ENCODE data around the gene CLDN18.

CLDN18 gene

GRCh38 chr3:138032567-138032966 lies 22.6 kb downstream of the CLDN18 start:
- TF ChIP-seq CTCF (conservative IDR thresholded peaks at IDR 0.05; ENCODE audit: control insufficient read depth, insufficient read depth, low read depth, low read length), result no peak
- H3K4me3 ChIP-seq (ENCODE audit: control insufficient read depth, low read depth, low read length), result no peak overlapping the region
- no peak for DNase-seq (ENCODE audit: low read depth)

GRCh38 chr3:138033202-138033691 lies 23.3 kb downstream of the CLDN18 start:
- no peak overlapping the region for H3K4me3 ChIP-seq (ENCODE audit: control insufficient read depth, low read depth, low read length)
- no peak for TF ChIP-seq CTCF (conservative IDR thresholded peaks at IDR 0.05; ENCODE audit: control insufficient read depth, insufficient read depth, low read depth, low read length)
- no peak for DNase-seq (ENCODE audit: low read depth)

GRCh38 chr3:138034918-138035317 lies 25.0 kb downstream of the CLDN18 start:
- no peak for DNase-seq (ENCODE audit: low read depth)
- no peak overlapping the region for H3K4me3 ChIP-seq (ENCODE audit: control insufficient read depth, low read depth, low read length)
- TF ChIP-seq CTCF (conservative IDR thresholded peaks at IDR 0.05; ENCODE audit: control insufficient read depth, insufficient read depth, low read depth, low read length), result no peak

- no peak for TF ChIP-seq CTCF (conservative IDR thresholded peaks at IDR 0.05; ENCODE audit: control insufficient read depth, insufficient read depth, low read depth, low read length)
- H3K4me3 ChIP-seq (ENCODE audit: control insufficient read depth, low read depth, low read length), result no peak overlapping the region
- no peak for DNase-seq (ENCODE audit: low read depth)
These were observed 26.6 kb downstream of the CLDN18 start for GRCh38 chr3:138036572-138036971.

GRCh38 chr3:138038725-138039462 lies 28.9 kb downstream of the CLDN18 start:
- TF ChIP-seq CTCF (conservative IDR thresholded peaks at IDR 0.05; ENCODE audit: control insufficient read depth, insufficient read depth, low read depth, low read length), result no peak
- no peak for DNase-seq (ENCODE audit: low read depth)
- no peak overlapping the region for H3K4me3 ChIP-seq (ENCODE audit: control insufficient read depth, low read depth, low read length)

GRCh38 chr3:138042043-138042442 lies 32.1 kb downstream of the CLDN18 start:
- peak; percentile 86 for DNase-seq (ENCODE audit: low read depth)
- no peak for TF ChIP-seq CTCF (conservative IDR thresholded peaks at IDR 0.05; ENCODE audit: control insufficient read depth, insufficient read depth, low read depth, low read length)
- no peak overlapping the region for H3K4me3 ChIP-seq (ENCODE audit: control insufficient read depth, low read depth, low read length)
